Measurements from ENCODE around the gene KCNAB3. TPM values are rescaled to one million over a fixed set of nuclear protein-coding genes. Genes with fewer than 3 reads are reported as not detected.

The KCNAB3 gene
- total RNA-seq, 1 donor from 2014 or later = 9.7 TPM

- intact Hi-C loops (cut with micrococcal nuclease) = loop anchor here (1.0 to 5.0 kb wide), 5 partner anchors 29 to 199 kb away; partner anchors contain the start of genes CNTROB, NAA38, TP53 and TRAPPC1
- peaks cover 22% of the 10 kb centered on the region for H3K36me3 Mint-ChIP-seq (ENCODE audit: low read depth)
- no peak overlapping the region for H3K27ac Mint-ChIP-seq
- H3K4me1 Mint-ChIP-seq = peaks cover 8% of the 10 kb centered on the region
- DNase-seq = peak; percentile 87
- H3K4me3 Mint-ChIP-seq = no peak overlapping the region
- H3K9me3 Mint-ChIP-seq = no peaks in the 10 kb centered on the region
- H3K27me3 Mint-ChIP-seq = no peaks in the 10 kb centered on the region
Observed at GRCh38 chr17:7886227-7887037, 43.2 kb downstream of the KCNAB3 start.

- H3K4me1 Mint-ChIP-seq = peaks cover 8% of the 10 kb centered on the region
- peaks cover 15% of the 10 kb centered on the region for H3K36me3 Mint-ChIP-seq (ENCODE audit: low read depth)
- peak; percentile 85 for DNase-seq
- H3K27ac Mint-ChIP-seq = peak overlapping the region; percentile 63
- peak overlapping the region; percentile 54 for H3K4me3 Mint-ChIP-seq
- intact Hi-C loops (cut with micrococcal nuclease) = loop anchor here (5.0 kb wide), 2 partner anchors 47 to 198 kb away; partner anchors contain the start of genes CNTROB, TP53, TRAPPC1 and WRAP53
- no peaks in the 10 kb centered on the region for H3K9me3 Mint-ChIP-seq
- no peaks in the 10 kb centered on the region for H3K27me3 Mint-ChIP-seq
Observed at GRCh38 chr17:7885367-7886226, 44.1 kb downstream of the KCNAB3 start.

- H3K27me3 Mint-ChIP-seq = no peaks in the 10 kb centered on the region
- H3K9me3 Mint-ChIP-seq = no peaks in the 10 kb centered on the region
- intact Hi-C loops (cut with micrococcal nuclease) = loop anchor here (5.0 kb wide), 2 partner anchors 48 to 197 kb away; partner anchors contain the start of genes CNTROB, TP53, TRAPPC1 and WRAP53
- DNase-seq = peak; percentile 80
- peaks cover 5% of the 10 kb centered on the region for H3K4me1 Mint-ChIP-seq
- H3K36me3 Mint-ChIP-seq (ENCODE audit: low read depth) = peaks cover 8% of the 10 kb centered on the region
- H3K27ac Mint-ChIP-seq = peak overlapping the region; percentile 91
- peak overlapping the region; percentile 77 for H3K4me3 Mint-ChIP-seq
Observed at GRCh38 chr17:7884581-7885366, 44.9 kb downstream of the KCNAB3 start.

DNA sequence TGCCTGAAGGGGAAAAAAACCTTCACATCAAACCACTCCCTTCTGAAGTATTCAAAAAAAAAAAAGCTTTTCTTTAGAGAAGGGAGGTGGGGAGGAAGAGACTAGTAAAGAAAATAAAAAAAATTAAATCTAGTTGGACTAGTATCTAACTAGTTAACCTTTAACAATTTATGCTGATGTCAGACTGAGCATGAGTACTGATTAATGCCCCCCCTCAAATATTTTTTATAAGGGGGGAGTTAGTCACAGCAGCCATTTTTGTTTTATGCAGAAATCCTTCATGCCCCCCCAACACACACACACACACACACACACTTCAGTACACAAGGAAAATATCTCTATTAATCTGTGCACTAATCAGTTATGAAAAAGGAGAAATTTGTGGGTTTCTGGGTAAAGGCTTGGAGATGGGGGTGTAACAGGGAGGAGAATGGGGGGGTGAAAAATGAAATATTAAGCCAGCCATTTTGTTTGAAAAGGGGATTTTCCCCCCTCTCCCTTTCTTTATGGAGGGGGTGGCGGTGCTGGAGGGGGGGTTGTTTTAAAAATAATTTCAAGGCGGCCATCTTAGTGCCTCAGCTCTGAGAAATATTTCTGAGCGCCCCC lies 45.8 kb downstream of the KCNAB3 start:
- H3K36me3 Mint-ChIP-seq (ENCODE audit: low read depth) = peaks cover 5% of the 10 kb centered on the region
- H3K9me3 Mint-ChIP-seq = no peaks in the 10 kb centered on the region
- intact Hi-C loops (cut with micrococcal nuclease) = no loop called here
- H3K27me3 Mint-ChIP-seq = no peaks in the 10 kb centered on the region
- peak; percentile 73 for DNase-seq
- peak overlapping the region; percentile 73 for H3K4me3 Mint-ChIP-seq
- peaks cover 2% of the 10 kb centered on the region for H3K4me1 Mint-ChIP-seq
- H3K27ac Mint-ChIP-seq = peak overlapping the region; percentile 83

- H3K27ac Mint-ChIP-seq = no peak overlapping the region
- H3K9me3 Mint-ChIP-seq = no peaks in the 10 kb centered on the region
- peaks cover 5% of the 10 kb centered on the region for H3K36me3 Mint-ChIP-seq (ENCODE audit: low read depth)
- no peak for DNase-seq
- no peak overlapping the region for H3K4me3 Mint-ChIP-seq
- peaks cover 2% of the 10 kb centered on the region for H3K4me1 Mint-ChIP-seq
- H3K27me3 Mint-ChIP-seq = no peaks in the 10 kb centered on the region
- intact Hi-C loops (cut with micrococcal nuclease) = no loop called here
Observed at GRCh38 chr17:7882629-7883028, 47.0 kb downstream of the KCNAB3 start.

- H3K27me3 Mint-ChIP-seq = no peaks in the 10 kb centered on the region
- peaks cover 7% of the 10 kb centered on the region for H3K36me3 Mint-ChIP-seq (ENCODE audit: low read depth)
- no peak overlapping the region for H3K4me3 Mint-ChIP-seq
- H3K9me3 Mint-ChIP-seq = no peaks in the 10 kb centered on the region
- DNase-seq = peak; percentile 64
- intact Hi-C loops (cut with micrococcal nuclease) = no loop called here
- H3K27ac Mint-ChIP-seq = no peak overlapping the region
- peaks cover 2% of the 10 kb centered on the region for H3K4me1 Mint-ChIP-seq
Observed at GRCh38 chr17:7882068-7882467, 47.6 kb downstream of the KCNAB3 start.

GRCh38 chr17:7881276-7882054 lies 48.2 kb downstream of the KCNAB3 start:
- no peaks in the 10 kb centered on the region for H3K9me3 Mint-ChIP-seq
- H3K4me3 Mint-ChIP-seq = no peak overlapping the region
- H3K27ac Mint-ChIP-seq = no peak overlapping the region
- no peaks in the 10 kb centered on the region for H3K27me3 Mint-ChIP-seq
- peaks cover 7% of the 10 kb centered on the region for H3K36me3 Mint-ChIP-seq (ENCODE audit: low read depth)
- intact Hi-C loops (cut with micrococcal nuclease) = no loop called here
- DNase-seq = no peak
- H3K4me1 Mint-ChIP-seq = peaks cover 3% of the 10 kb centered on the region

DNA sequence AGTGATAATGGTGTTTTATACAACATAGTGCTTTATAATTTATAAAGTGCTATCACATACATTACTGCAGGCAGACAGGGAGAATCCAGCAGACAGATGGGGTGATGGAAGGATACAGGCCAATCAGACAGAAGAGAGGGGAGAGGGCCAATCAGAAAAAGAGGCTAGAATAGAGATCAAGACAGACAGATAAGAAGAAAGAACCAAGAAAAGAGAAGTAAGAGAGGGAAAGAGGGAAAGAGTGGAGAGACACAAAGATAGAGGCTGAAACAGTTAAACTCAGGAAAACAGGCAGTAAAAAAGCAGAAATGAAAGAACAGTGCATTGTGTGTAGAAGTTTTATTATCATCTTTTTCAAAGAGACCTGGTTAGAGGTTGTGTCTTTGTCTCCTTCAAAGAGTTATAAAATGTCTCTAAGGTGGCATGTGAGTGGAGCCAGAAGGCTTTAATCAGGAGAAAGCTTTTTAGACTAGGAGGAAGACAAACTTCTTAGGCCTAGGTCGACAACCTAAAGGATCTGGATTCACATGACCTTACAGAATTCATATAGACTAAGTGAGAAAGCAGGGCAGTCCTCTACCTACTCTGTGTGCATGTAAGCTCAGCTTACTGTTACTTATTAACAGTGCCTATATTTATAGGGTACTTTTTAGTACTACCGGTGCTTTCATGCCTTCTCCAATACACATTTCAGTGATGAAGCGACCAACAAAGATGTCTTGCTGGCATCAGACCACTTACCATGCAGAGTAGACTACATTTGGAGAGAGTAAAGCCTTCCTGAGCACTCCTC lies 49.4 kb downstream of the KCNAB3 start:
- Mint-ChIP-seq H3K27me3 (no peaks in the 10 kb centered on the region), H3K4me3 (no peak overlapping the region), H3K27ac (no peak overlapping the region), H3K4me1 (peaks cover 4% of the 10 kb centered on the region), H3K36me3 (ENCODE audit: low read depth) (peaks cover 8% of the 10 kb centered on the region), H3K9me3 (no peaks in the 10 kb centered on the region)
- no peak for DNase-seq
- intact Hi-C loops (cut with micrococcal nuclease) = no loop called here

- Mint-ChIP-seq H3K27ac (no peak overlapping the region), H3K36me3 (ENCODE audit: low read depth) (peaks cover 15% of the 10 kb centered on the region), H3K9me3 (no peaks in the 10 kb centered on the region), H3K27me3 (no peaks in the 10 kb centered on the region), H3K4me3 (no peak overlapping the region), H3K4me1 (peaks cover 5% of the 10 kb centered on the region)
- DNase-seq = no peak
- intact Hi-C loops (cut with micrococcal nuclease) = no loop called here
Observed at GRCh38 chr17:7878234-7878633, 51.4 kb downstream of the KCNAB3 start.

- H3K4me1 Mint-ChIP-seq = peaks cover 5% of the 10 kb centered on the region
- H3K36me3 Mint-ChIP-seq (ENCODE audit: low read depth) = peaks cover 19% of the 10 kb centered on the region
- H3K27me3 Mint-ChIP-seq = no peaks in the 10 kb centered on the region
- no peaks in the 10 kb centered on the region for H3K9me3 Mint-ChIP-seq
- no peak overlapping the region for H3K4me3 Mint-ChIP-seq
- DNase-seq = no peak
- intact Hi-C loops (cut with micrococcal nuclease) = no loop called here
- no peak overlapping the region for H3K27ac Mint-ChIP-seq
Observed at GRCh38 chr17:7875804-7876370, 53.8 kb downstream of the KCNAB3 start.

DNA sequence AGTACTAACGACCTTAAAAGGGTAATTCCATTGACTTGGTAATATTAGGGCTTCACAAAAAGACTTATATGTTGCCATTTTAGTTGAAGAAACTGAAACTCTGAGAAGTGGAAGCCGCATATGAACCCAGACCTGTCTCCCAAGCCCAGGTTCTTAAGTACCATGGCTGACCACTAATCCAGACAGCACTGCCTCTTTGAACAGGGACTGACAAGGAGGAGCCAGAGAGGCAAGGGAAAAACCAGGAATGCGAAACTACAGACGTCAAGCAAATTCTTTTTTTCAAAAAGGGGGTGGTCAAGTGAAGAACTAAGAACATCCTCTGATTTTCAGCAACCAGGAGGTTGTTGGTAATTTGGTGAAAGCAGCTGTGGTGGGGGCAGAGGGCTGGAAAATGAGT lies 56.6 kb downstream of the KCNAB3 start:
- Mint-ChIP-seq H3K27me3 (no peaks in the 10 kb centered on the region), H3K4me3 (no peak overlapping the region), H3K27ac (no peak overlapping the region), H3K9me3 (no peaks in the 10 kb centered on the region), H3K36me3 (ENCODE audit: low read depth) (peaks cover 19% of the 10 kb centered on the region), H3K4me1 (peaks cover 13% of the 10 kb centered on the region)
- DNase-seq = no peak
- intact Hi-C loops (cut with micrococcal nuclease) = no loop called here
